ENCODE measurements around the gene CDR2. TPM values are rescaled to one million over a fixed set of nuclear protein-coding genes. Genes with fewer than 3 reads are reported as not detected.

Gene CDR2
- total RNA-seq, 1 experiment from 2014 or later = 23.9 TPM

- Mint-ChIP-seq H3K4me1 (ENCODE audit: insufficient read depth, unreplicated experiment) (no peaks in the 10 kb centered on the region), H3K36me3 (ENCODE audit: insufficient read depth, unreplicated experiment) (peaks cover 57% of the 10 kb centered on the region), H3K27me3 (ENCODE audit: insufficient read depth, unreplicated experiment) (no peaks in the 10 kb centered on the region), H3K27ac (ENCODE audit: low read depth, unreplicated experiment) (no peak overlapping the region), H3K9me3 (ENCODE audit: unreplicated experiment) (peaks cover 18% of the 10 kb centered on the region), H3K4me3 (ENCODE audit: unreplicated experiment) (no peak overlapping the region)
- no peak for TF ChIP-seq CTCF (IDR thresholded peaks at IDR 0.05; ENCODE audit: unreplicated experiment)
- BruUV-seq (replicated peaks) = no TSS peak
- intact Hi-C loops (cut with micrococcal nuclease) = no loop called here
- CTCF ChIA-PET = interaction anchor here (1.1 to 2.1 kb wide), 2 partner anchors 10 to 18 kb away, joined by 4 to 5 read pairs; no protein-coding TSS in a partner anchor
- POLR2A ChIA-PET = interaction anchor here (0.6 to 1.7 kb wide), 10 partner anchors 9 to 52 kb away, joined by 3 to 5 read pairs (median 3); no protein-coding TSS in a partner anchor
- DNase-seq (ENCODE audit: unreplicated experiment) = no peak
Observed at GRCh38 chr16:22337045-22337444, 37.4 kb downstream of the CDR2 start.

- Mint-ChIP-seq H3K4me1 (ENCODE audit: insufficient read depth, unreplicated experiment) (no peaks in the 10 kb centered on the region), H3K27me3 (ENCODE audit: insufficient read depth, unreplicated experiment) (no peaks in the 10 kb centered on the region), H3K36me3 (ENCODE audit: insufficient read depth, unreplicated experiment) (peaks cover 59% of the 10 kb centered on the region), H3K27ac (ENCODE audit: low read depth, unreplicated experiment) (no peak overlapping the region), H3K4me3 (ENCODE audit: unreplicated experiment) (no peak overlapping the region), H3K9me3 (ENCODE audit: unreplicated experiment) (peaks cover 18% of the 10 kb centered on the region)
- no peak for DNase-seq (ENCODE audit: unreplicated experiment)
- intact Hi-C loops (cut with micrococcal nuclease) = no loop called here
- ChIA-PET POLR2A (interaction anchor here (0.6 to 1.0 kb wide), 4 partner anchors 13 to 28 kb away, joined by 3 read pairs; no protein-coding TSS in a partner anchor), CTCF (interaction anchor here (0.7 to 2.1 kb wide), 3 partner anchors 11 to 17 kb away, joined by 3 to 5 read pairs (median 4); no protein-coding TSS in a partner anchor)
- TF ChIP-seq CTCF (IDR thresholded peaks at IDR 0.05; ENCODE audit: unreplicated experiment) = no peak
- no TSS peak for BruUV-seq (replicated peaks)
Observed at GRCh38 chr16:22336581-22336980, 37.8 kb downstream of the CDR2 start.

- BruUV-seq (replicated peaks) = no TSS peak
- TF ChIP-seq CTCF (IDR thresholded peaks at IDR 0.05; ENCODE audit: unreplicated experiment) = no peak
- intact Hi-C loops (cut with micrococcal nuclease) = no loop called here
- H3K36me3 Mint-ChIP-seq (ENCODE audit: insufficient read depth, unreplicated experiment) = peaks cover 63% of the 10 kb centered on the region
- H3K4me3 Mint-ChIP-seq (ENCODE audit: unreplicated experiment) = no peak overlapping the region
- DNase-seq (ENCODE audit: unreplicated experiment) = no peak
- POLR2A ChIA-PET = interaction anchor here (0.7 kb wide), 1 partner anchor 9 kb away, joined by 3 read pairs; no protein-coding TSS in a partner anchor
- CTCF ChIA-PET = interaction anchor here (0.8 to 2.1 kb wide), 3 partner anchors 10 to 16 kb away, joined by 3 to 7 read pairs (median 5); no protein-coding TSS in a partner anchor
- no peak overlapping the region for H3K27ac Mint-ChIP-seq (ENCODE audit: low read depth, unreplicated experiment)
- H3K4me1 Mint-ChIP-seq (ENCODE audit: insufficient read depth, unreplicated experiment) = no peaks in the 10 kb centered on the region
- H3K27me3 Mint-ChIP-seq (ENCODE audit: insufficient read depth, unreplicated experiment) = no peaks in the 10 kb centered on the region
- H3K9me3 Mint-ChIP-seq (ENCODE audit: unreplicated experiment) = peaks cover 18% of the 10 kb centered on the region
Observed at GRCh38 chr16:22335668-22336246, 38.7 kb downstream of the CDR2 start.

- Mint-ChIP-seq H3K27me3 (ENCODE audit: insufficient read depth, unreplicated experiment) (no peaks in the 10 kb centered on the region), H3K27ac (ENCODE audit: low read depth, unreplicated experiment) (no peak overlapping the region), H3K4me3 (ENCODE audit: unreplicated experiment) (no peak overlapping the region), H3K4me1 (ENCODE audit: insufficient read depth, unreplicated experiment) (no peaks in the 10 kb centered on the region), H3K9me3 (ENCODE audit: unreplicated experiment) (peaks cover 10% of the 10 kb centered on the region), H3K36me3 (ENCODE audit: insufficient read depth, unreplicated experiment) (peaks cover 67% of the 10 kb centered on the region)
- intact Hi-C loops (cut with micrococcal nuclease) = no loop called here
- BruUV-seq (replicated peaks) = TSS peak; percentile 21
- no peak for DNase-seq (ENCODE audit: unreplicated experiment)
- CTCF ChIA-PET = interaction anchor here (0.6 to 0.9 kb wide), 3 partner anchors 13 to 1558 kb away, joined by 3 to 6 read pairs (median 5); no protein-coding TSS in a partner anchor
- POLR2A ChIA-PET = interaction anchor here (1.4 kb wide), 1 partner anchor 10 kb away, joined by 4 read pairs; no protein-coding TSS in a partner anchor
- TF ChIP-seq CTCF (IDR thresholded peaks at IDR 0.05; ENCODE audit: unreplicated experiment) = no peak
Observed at GRCh38 chr16:22333457-22333994, 40.9 kb downstream of the CDR2 start.

Data from MCF 10A (cell line).